Activated T-cell treated with anti-CD3 and anti-CD28 coated beads for 48 hours (primary cell): ENCODE data around the gene GZMM.

Experiments used
- DNase-seq: peaks from one replicate; pipeline ENCODE4 v3.0.0-alpha.2; 2020; ENCODE audit warnings: low read depth

The GZMM gene

DNA sequence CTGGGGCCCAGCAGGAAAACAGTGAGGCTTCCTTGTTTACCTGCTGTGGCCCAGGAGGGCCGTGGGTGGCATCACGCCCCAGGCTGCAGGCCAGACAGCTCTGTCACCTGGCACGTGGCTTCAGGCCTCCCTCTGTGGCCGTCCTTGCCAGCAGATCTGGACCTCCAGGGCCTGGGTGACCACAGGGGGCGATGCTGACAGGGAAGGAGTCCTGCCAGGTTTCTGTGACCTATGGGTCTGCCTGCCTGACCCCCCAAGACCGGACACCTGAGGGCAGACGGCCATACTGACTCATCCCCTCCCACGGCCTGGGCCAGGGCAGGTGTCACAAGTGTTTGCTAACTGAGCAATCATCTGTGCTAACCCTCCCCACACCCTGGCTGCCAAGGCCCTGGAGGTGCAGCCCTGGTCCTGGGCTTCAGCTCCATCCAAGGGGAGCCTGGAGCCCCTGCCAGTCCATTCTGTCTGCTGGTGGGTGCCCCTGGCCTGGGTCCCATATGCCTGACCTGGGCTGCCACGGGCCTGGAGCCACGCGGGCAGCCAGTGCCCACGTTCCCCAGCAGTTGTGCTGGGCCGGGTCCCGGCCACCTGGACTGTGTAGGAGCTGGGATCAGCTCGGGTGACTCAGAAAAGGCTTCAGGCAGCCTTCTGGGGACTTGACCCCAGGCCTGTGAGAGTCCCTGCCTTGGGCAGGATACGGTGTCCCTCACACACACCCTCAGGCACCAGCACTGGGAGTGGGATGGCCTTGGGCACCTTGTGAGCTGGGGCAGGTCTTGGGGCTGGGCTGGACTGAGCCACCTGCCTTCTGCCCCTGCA is 8.6 kb upstream of the GZMM start:
- DNase-seq = no peak

DNA sequence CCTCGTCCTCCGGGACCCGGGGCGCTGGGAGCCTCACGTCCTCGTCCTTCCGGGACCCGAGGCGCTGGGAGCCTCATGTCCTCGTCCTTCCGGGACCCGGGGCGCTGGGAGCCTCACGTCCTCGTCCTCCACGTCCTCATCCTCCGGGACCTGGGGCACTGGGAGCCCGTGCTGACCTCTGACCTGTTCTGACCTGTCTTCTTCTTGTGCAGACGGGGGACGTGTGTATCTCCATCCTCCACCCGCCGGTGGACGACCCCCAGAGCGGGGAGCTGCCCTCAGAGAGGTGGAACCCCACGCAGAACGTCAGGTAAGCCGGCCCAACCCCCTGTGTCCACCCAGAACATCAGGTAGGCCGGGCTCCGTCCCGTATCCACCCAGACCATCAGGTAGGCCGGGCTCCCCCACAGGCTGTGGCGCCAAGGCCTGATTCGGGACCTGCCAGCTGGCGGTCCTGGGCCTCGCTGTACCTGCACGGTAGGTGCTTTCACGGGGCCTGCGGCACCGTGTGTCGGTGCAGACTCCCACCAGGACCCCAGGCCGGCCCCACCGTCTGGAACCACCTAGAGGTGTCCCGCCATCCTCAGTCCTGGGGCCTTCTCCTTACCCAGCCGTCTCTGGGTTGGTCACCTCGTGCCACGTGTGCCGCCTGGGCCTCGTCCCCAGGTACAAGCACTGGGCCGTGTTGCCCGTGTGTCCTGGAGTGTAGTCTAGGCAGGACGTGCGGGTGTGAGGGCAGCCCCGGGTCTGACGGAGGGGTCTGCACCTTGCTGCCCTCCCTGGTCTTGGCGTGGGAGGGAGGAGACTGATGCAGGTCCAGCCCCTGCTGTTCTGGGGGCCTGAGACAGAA is 7.6 kb upstream of the GZMM start:
- no peak for DNase-seq

DNA sequence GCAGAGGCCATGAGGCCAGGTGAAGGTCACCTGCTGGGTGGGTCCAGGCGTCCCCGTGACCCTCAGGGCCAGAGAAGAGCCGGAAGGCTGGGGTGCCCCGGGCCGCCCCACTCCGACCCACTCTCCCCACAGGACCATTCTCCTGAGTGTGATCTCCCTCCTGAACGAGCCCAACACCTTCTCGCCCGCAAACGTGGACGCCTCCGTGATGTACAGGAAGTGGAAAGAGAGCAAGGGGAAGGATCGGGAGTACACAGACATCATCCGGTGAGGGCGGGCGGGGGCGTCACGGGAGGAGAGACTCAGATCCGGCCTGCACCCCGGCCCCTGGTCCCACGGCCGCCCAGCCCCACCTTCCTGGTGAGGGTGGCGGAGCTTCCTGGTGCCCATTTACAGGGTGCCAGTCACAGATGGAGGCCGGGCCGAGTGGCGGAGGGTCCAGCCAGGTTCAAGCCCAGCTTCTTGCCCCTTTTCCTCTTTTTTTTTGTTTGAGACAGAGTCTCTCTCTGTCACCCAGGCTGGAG is 6.9 kb upstream of the GZMM start:
- no peak for DNase-seq

DNA sequence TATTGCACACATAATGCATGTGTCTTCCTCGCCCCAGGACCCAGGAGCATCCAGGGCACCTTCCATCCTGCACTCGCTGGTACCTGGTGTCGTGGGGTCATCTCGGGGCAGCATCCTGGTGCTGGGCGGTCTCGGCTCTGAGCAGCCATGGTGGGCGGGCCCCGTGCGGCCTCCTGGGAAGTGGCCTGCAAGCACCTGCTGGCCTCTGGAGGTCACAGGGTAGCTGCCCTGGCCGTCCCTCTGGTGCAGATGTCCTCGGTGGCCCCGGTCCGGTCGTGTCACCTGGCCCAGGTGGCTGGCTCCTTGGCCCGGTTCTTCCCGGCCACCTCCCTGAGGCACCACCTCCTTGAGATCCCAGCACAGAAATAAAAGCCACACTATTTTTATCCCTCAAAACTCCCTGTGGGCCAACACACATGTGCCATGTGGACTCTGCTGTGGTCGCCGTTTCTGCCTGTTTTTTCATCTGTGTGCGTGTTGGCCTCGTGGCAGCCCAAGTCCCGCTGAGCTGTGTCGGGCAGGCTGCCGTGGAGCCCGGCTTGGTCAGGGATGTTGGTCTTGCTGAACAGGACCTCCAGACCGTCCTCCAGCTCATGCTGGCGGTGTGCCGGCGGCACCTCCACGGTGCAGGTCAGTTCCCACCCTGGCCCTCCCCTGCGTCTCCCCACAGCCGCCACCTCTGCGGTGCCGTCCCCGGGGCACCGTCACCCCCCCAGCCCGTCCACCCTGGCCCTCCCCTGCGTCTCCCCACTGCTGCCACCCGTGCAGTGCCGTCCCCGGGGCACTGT is 5.0 kb upstream of the GZMM start:
- DNase-seq = no peak

DNA sequence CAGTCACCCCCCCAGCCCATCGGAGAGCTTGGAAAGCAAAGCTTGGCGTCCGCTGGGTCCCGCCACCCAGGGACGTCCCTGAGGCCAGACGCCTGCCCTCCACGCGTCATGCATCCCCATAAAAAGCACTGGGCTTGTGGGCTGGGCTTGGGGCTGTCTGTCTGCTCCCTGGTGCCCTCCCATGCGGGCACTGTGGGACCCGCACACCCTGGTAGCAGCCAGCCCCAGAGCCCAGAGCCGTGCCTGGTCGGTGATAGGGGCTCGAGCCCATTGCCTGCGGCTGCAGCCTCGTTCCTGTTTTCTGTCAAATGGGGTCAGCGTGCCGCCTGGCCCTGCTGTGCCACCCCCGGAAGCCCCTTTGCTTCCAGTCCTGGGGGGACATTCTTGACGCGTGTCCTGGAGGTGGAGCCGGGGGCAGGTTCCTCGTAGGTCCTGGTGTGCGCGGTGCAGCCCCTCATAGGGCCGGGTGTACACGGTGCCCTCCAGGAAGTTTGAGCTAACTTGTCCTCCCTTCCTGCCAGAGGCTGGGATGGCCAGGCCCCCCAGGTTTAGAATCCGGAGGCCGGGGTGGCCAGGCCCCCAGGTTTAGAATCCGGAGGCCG is 4.3 kb upstream of the GZMM start:
- no peak for DNase-seq

DNA sequence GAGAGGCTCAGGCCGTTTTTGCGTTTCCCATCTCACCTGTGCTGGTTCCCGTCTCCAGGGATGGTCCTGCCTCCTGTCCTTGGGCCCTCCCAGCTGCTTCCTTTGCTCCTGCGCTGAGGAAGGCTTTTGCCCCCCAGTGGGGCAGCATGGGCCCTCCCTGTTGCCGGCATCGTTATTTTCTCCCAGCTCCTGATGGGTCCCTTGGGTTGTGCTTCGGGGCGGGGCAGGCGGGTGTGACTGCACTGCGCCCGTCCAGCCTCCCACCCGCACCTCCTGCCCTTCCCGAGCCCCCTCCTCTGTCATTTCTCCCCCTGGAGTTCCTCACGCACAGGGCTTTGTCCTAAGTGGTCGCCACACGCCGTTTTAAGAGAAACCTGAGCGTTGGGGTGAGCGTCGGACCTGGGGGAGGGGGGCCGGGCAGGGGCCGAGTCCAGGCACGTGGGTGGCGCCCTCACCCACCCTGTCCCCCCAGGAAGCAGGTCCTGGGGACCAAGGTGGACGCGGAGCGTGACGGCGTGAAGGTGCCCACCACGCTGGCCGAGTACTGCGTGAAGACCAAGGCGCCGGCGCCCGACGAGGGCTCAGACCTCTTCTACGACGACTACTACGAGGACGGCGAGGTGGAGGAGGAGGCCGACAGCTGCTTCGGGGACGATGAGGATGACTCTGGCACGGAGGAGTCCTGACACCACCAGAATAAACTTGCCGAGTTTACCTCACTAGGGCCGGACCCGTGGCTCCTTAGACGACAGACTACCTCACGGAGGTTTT is 2.8 kb upstream of the GZMM start:
- no peak for DNase-seq

DNA sequence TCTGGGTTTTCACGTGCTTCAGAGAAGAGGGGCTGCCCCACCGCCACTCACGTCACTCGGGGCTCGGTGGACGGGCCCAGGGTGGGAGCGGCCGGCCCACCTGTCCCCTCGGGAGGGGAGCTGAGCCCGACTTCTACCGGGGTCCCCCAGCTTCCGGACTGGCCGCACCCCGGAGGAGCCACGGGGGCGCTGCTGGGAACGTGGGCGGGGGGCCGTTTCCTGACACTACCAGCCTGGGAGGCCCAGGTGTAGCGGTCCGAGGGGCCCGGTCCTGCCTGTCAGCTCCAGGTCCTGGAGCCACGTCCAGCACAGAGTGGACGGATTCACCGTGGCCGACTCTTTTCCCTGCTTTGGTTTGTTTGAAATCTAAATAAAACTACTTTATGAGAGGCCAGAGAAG is 2.2 kb upstream of the GZMM start:
- DNase-seq = no peak

DNA sequence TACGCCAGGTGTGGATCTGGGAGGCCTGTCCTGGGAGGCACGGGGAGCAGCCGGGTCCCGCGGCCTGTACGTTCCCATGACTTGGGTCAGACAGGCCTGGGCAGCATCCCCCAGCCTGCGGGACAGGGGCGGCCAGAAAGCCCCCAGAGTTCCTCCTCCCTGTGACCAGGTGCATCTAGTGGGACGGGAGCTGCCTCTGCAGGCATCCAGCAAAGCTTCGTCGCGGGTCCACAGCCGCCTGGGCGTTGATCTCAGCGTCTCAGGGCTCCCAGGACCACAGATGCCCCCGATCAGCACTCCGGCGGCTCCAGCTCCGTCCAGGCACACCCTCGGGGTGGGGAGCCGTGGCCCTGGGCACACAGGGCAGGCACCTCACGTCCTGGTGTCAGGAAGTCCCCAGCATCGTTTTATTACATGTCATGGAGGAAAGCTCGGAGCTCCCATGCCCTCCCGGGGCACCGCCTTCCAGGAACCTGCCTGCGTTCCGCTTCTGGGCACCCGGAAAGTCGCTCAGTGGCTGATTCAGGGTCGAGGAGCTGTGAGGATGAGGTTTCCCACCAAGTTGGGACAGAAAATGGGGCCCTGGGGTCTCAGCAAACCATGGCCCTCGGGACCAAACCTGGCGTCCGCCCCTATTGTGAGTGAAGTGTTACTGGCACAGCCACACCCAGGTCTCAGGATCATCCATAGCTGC is 1.5 kb upstream of the GZMM start:
- DNase-seq = no peak

DNA sequence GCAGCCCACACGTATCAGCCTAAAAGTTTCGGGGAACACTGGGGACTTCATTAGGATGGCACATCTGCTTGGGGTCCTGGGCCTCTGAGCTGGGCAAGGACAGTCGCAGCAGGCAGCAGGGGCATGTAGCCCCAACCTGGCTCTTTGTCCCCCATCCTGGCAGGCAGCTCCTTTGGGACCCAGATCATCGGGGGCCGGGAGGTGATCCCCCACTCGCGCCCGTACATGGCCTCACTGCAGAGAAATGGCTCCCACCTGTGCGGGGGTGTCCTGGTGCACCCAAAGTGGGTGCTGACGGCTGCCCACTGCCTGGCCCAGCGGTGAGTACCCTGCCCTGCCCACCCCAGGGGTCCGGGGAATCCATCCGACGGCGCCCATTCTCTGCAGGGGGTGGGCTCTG is 3.3 kb downstream of the GZMM start:
- no peak for DNase-seq

DNA sequence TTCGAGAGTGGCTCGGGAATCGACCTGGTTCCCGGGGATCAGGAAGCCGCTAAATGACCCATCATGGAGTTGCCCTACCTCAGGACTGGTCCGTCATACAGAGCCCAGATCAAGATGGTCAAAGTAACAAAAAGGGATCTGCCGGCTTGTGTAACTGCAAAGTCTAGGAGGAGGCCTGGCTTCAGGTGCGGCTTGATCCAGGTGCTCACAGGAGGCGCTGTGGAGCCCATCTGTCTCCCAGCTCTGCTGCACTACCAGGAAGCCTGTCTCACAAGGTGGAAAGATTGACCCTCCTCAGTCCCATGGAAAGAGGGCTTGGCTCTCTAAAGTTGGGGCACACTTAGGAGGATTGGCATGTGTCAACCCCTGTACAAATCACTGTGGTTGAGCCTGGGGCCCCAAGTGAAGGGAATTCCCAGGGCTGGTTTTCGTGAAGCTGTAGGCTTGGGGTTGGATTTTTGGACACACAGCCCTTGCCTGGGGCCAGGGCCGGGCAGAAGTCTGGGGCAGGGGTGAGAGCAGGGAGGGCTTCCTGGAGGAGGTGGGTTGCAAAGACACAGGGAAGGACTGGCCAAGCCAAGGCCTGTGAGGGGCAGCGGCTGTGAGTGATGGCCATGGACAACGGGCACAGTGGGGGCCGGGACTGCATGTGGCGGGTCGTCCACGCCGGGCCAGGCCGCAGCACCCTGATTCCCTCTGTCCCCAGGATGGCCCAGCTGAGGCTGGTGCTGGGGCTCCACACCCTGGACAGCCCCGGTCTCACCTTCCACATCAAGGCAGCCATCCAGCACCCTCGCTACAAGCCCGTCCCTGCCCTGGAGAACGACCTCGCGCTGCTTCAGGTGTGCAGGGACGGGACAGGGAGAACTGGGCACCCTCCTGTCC is 4.2 kb downstream of the GZMM start:
- DNase-seq = no peak

DNA sequence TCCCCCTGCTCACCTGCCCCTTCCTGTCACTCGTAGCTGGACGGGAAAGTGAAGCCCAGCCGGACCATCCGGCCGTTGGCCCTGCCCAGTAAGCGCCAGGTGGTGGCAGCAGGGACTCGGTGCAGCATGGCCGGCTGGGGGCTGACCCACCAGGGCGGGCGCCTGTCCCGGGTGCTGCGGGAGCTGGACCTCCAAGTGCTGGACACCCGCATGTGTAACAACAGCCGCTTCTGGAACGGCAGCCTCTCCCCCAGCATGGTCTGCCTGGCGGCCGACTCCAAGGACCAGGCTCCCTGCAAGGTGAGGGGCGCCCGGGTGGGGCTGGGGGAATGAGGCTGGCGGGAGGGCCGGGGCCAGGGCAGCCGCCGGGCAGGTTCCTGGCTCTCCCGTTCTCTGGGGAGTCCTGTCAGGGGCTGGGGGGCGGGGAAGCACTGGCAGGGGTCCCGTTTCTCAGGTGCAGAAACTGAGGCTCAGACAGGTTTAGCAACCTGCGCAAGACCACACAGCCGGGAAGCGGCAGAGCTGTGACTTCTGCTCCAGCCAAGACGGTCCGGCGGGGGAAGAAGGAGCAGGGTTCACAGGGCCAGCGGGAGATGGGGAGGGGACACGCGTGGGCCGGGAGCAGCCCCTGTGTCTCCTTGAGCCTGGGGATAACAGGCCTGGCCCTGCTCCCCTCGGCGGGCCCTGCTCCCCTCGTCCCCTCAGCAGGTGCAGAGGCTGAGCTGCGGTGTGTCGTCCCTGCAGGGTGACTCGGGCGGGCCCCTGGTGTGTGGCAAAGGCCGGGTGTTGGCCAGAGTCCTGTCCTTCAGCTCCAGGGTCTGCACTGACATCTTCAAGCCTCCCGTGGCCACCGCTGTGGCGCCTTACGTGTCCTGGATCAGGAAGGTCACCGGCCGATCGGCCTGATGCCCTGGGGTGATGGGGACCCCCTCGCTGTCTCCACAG is 5.3 kb downstream of the GZMM start:
- DNase-seq = no peak

DNA sequence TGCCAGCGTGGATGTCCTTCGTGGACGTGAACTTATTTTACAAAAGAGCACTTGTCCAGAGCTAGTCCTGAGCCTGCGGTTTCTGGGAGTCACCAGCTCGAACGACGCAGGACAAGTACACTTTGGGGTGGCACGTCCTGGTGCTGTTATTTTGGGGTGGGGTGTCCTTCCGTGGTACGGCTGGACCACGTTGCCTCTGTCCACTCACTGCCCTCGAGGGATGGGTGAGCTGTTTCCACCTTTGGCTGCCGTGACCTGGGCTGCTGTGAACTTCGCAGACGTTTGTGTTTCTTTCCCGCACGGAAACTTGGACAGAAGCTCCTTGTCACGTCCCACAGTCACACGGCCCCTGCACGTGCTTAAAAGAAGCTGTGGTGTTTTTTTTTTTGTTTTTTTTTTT is 11.0 kb downstream of the GZMM start:
- no peak for DNase-seq

DNA sequence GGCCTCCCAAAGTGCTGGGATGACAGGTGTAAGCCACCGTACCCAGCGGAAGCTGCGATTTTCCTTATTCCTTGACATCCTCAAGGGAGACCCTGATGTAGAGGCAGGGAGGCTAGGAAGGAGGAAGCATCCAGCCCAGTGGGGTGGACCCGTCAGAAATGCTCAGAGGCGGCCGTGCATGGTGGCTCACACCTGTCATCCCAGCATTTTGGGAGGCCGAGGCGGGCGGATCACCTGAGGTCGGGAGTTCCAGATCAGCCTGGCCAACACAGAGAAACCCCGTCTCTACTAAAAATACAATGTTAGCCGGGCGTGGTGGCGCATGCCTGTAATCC is 11.6 kb downstream of the GZMM start:
- DNase-seq = no peak

DNA sequence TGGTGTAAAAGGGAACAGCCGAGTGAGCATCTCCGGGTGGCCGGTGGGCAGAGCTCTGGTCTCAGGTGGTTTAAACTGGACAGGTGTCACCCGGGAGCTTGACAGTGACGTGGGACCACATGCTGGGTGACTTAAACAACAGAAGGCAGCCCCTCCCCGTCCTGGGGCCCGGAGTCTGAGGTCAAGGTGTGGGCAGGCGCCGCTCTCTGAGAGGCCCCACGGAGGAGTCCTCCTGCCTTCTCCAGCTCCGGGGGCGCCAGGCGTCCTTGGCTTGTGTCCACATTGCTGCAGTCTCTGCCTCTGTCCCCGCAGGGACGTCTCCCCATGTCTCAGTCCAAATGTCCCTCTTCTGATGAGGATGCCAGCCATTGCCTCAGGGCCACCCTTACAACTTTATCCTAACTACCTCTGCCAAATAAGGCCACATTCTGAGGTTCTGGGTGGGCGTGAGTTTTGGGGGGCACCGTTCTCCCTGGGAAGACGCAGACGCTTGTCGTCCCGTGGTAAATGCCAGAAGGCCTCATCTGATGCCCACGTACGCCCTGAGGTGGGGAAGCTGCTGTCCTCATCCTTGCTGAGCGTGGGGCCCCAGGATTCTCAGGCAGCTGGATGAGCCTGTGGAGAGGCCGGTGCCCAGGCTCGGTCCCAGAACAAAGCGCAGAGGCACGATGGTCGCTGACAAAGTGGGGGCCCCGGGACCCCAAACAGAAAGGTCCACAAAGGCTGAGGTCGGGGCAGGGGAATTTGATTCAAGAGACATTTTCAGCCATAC is 12.9 kb downstream of the GZMM start:
- DNase-seq = no peak

DNA sequence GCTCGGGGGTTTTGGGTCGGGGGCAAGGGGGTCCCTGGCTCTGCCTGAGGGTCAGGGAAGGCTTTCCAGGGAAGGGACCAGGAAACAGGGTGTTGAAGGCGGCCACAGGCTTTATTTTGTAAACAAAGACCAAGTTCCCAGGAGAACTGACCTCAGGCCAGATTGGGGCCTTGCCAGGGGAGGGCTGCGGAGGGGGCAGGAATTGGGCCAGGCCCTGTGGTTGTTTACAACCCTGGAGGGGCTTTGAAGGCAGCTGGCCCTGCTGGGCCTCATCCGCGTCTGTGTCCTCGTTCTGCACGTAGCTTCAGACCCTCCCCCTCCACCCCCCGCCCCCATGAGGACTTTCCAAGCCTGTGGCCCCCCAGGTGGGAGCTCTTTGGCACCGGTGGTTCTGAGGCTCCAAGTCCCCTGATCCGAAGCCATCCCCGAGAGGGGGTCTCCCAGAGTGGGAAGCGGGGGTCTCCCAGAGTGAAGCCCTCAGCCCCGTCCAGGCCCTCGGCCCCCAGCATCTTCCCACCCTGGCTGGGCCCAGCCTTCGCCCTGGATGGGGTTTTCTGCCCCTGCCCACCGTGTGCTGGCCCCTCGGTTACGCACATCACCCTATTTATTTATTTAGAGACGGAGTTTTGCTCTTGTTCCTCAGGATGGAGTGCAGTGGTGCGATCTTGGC is 15.1 kb downstream of the GZMM start:
- DNase-seq = no peak

DNA sequence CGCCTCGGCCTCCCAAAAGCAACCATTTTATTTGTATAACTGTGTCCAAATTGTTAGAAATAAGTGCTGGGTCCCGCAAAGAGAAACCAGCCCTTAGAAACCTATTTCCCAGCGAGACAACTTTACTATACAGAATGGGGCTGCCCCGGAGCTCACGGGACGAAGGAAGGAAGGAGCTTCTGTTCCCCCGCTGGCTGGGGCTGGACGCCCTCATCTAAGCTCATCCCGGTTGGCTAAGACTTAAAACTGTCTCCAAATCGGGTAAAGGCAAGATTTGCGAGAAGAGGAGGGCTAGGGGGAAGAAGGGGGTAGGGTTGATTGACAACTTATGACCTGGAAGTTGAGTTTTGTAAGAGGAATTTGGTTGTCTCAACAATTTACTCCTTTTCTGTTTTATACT is 16.3 kb downstream of the GZMM start:
- DNase-seq = no peak

DNA sequence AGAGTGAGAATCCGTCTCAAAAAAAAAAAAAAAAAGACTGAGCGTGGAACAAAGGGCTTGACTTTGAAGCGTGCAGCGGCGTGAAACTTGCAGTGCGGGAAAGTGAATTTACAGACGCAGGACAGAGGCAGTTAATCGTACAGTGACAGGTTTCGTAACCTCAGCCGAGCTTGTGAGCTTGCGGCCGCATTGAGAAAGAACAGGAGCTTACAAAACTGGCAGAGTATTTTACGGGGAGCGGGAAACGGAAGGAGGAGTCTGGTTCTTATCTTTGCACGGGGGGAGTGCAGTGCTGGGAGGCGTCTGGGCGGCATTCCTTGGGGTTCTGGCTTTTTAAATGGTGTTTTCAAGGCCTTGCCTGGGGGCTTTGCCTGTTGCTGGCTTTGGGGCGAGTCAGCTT is 22.6 kb downstream of the GZMM start:
- DNase-seq = no peak
